Ramos (cell line): ENCODE data around the gene SLC52A1.

ENCODE experiments used
- in situ Hi-C: fragments of 300-500 bp; cut with MboI; formaldehyde crosslinking; loops from one replicate; pipeline ENCODE4 v1.14.3; 2022; ENCODE audit warnings: low sequenced_read_pairs; ENCODE audit not compliant: unreplicated experiment

The SLC52A1 gene

GRCh38 chr17:4997302-4998026 lies 37.8 kb downstream of the SLC52A1 start, which contains the start of the genes INCA1 and KIF1C:
TSS of gene INCA1 (minus strand) at chr17:4997522. CDS start at chr17:4994437, 3,085 bp downstream.
TSS of gene KIF1C (plus strand) at chr17:4997950. CDS start at chr17:5000247, 2,297 bp downstream.
- in situ Hi-C loops = no loop called here

GRCh38 chr17:4994081-4994595 lies 41.1 kb downstream of the SLC52A1 start:
- in situ Hi-C loops = no loop called here

- in situ Hi-C loops = no loop called here
Measured at GRCh38 chr17:4987767-4988567, 47.3 kb downstream of the SLC52A1 start.

GRCh38 chr17:4986951-4987766 lies 48.1 kb downstream of the SLC52A1 start, which contains the start of gene CAMTA2:
TSS of gene CAMTA2 (minus strand) at chr17:4987675. CDS start at chr17:4986222, 1,453 bp downstream.
- in situ Hi-C loops = no loop called here

GRCh38 chr17:4986403-4986802 lies 48.8 kb downstream of the SLC52A1 start:
- in situ Hi-C loops = no loop called here
